Activated naive CD4-positive, alpha-beta T cell treated with anti-CD3 and anti-CD28 coated beads, Interleukin-2, amount 50 U/mL, for 72 hours (primary cell): Measurements from ENCODE around the gene FBXW4. TPM values are rescaled to one million over a fixed set of nuclear protein-coding genes. Genes with fewer than 3 reads are reported as not detected.
A peak's percentile ranks its signal among the peaks of the same experiment; 100 is the strongest.

Experiments used
- ATAC-seq, 2 donors: fragments of 150-1000 bp; cut with Tn5 transposase; 2 replicates each; pipeline ENCODE4 v1.10.0; 2021; ENCODE audit warnings: mild to moderate bottlenecking in 2 of 2, moderate library complexity in 2 of 2
- DNase-seq, 2 donors: peaks; one replicate each; pipeline ENCODE4 v3.0.0; 2021 to 2022; ENCODE audit warnings: low spot score in 2 of 2
- H3K27ac Mint-ChIP-seq, 2 donors: one replicate each; pipeline ENCODE4 v1.8.0; 2022; ENCODE audit warnings: mild to moderate bottlenecking in 2 of 2, mixed read lengths in 2 of 2
- H3K36me3 Mint-ChIP-seq, 2 donors: one replicate each; pipeline ENCODE4 v1.8.0; 2022; ENCODE audit warnings: mixed read lengths in 2 of 2
- H3K9me3 Mint-ChIP-seq, 2 donors: one replicate each; pipeline ENCODE4 v1.8.0; 2022; ENCODE audit warnings: mixed read lengths in 2 of 2
- total RNA-seq, 2 donors: library from RNA; stranded (reverse); gene quantifications; one replicate each; pipeline ENCODE4 v1.2.3, GENCODE V29; 2022

FBXW4 gene
- 10 to 100 TPM; 35.7 to 40.3 TPM for total RNA-seq

DNA sequence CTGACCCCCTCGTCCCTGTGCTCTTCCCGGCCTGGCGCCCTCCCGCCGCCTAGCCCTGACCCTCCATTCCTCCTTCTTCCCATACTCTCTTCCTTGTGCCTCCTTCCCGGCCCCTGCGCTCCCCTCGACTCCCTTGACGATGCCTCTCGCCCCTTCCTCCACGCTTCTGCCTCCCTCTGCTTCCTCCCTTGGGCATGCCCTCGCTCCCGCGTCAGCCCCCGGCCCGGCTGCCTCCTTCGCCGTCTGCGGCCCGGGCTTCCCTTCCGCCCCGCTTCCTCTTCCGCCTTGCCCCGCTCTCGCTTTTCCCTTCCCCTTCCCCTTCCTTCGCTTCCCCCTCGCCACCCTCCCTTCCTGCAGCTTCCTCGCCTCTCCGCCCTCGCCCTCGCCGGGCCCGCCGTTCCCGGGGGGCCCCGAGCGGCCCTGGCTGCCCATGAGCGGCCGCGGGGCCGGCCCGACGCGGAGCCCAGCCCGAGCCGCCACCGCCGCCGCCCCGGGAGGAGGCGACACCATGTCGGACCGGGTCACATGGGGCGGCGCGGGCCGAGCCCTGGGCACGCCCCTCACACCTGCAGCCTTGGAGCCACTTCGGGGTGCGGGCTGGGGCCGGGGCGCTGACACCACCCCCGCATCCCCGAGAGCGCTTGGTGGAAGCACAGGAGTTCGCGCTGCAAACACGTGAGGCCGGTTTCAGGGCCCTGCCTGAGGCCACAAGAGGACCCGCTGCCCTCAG lies at the start of gene FBXW4:
Gene FBXW4, minus strand, starts transcription at position 497 of the 730 bp plus-strand sequence. Its CDS starts 65 bp downstream, at position 432.
- H3K27ac Mint-ChIP-seq: peak within 1 kb of the TSS; percentile 99
- H3K9me3 Mint-ChIP-seq: no peaks in the 10 kb centered on the region
- peaks cover 0 to 6% of the 10 kb centered on the region in 2 donors for H3K36me3 Mint-ChIP-seq
- peak; percentile 72 to 81 for DNase-seq
- peak; percentile 84 for ATAC-seq

GRCh38 chr10:101744267-101744666 lies 49.3 kb upstream of the FBXW4 start:
- H3K27ac Mint-ChIP-seq: no peak overlapping the region
- DNase-seq: no peak
- H3K36me3 Mint-ChIP-seq: no peaks in the 10 kb centered on the region
- no peaks in the 10 kb centered on the region for H3K9me3 Mint-ChIP-seq
- ATAC-seq: no peak

GRCh38 chr10:101741938-101742337 lies 47.0 kb upstream of the FBXW4 start:
- Mint-ChIP-seq H3K27ac (no peak overlapping the region), H3K36me3 (no peaks in the 10 kb centered on the region), H3K9me3 (no peaks in the 10 kb centered on the region)
- no peak for ATAC-seq
- no peak for DNase-seq

GRCh38 chr10:101736666-101737065 lies 41.7 kb upstream of the FBXW4 start:
- Mint-ChIP-seq H3K27ac (no peak overlapping the region), H3K9me3 (no peaks in the 10 kb centered on the region), H3K36me3 (no peaks in the 10 kb centered on the region)
- no peak for ATAC-seq
- no peak for DNase-seq

- no peak overlapping the region for H3K27ac Mint-ChIP-seq
- H3K9me3 Mint-ChIP-seq: no peaks in the 10 kb centered on the region
- no peaks in the 10 kb centered on the region for H3K36me3 Mint-ChIP-seq
- ATAC-seq: no peak
- DNase-seq: no peak
These were observed 37.1 kb upstream of the FBXW4 start for GRCh38 chr10:101732096-101732495.

DNA sequence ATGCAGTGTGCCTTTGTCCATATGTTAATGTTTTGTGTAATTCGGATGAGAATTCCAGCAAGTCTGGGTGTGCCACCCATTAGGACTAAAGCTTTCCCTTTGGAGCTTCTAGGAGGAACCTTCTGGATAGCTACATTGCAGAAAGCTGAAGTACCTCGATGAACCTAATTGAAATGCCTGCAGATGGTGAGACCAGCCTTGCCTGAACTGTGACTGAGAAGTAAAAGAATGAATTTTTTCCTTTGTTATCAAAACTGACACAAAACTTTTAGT lies 31.1 kb upstream of the FBXW4 start:
- Mint-ChIP-seq H3K36me3 (no peaks in the 10 kb centered on the region), H3K9me3 (no peaks in the 10 kb centered on the region), H3K27ac (no peak overlapping the region)
- DNase-seq (no peak), ATAC-seq (no peak)

GRCh38 chr10:101725296-101726114 lies 30.5 kb upstream of the FBXW4 start:
- H3K27ac Mint-ChIP-seq: no peak overlapping the region
- no peaks in the 10 kb centered on the region for H3K36me3 Mint-ChIP-seq
- H3K9me3 Mint-ChIP-seq: no peaks in the 10 kb centered on the region
- DNase-seq (no peak), ATAC-seq (no peak)

DNA sequence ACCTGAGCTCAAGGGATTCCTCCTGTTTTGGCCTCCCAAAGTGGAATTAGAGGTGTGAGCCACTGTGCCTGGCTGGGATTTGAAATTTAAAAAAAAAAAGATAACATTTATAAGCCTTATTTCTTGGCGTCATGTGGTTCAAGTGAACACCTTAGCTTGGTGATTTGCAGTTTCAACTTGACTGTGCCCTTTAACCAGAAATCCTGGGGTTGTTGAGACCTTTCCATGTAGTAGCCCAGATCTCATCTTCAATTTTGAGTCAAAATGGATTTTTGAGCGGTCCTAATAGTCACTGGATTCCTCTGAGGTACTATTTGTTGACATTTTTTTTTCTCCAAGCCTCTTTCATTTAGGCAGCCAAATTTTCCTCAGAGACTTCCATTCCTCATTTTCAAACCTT lies 29.5 kb upstream of the FBXW4 start:
- H3K27ac Mint-ChIP-seq: no peak overlapping the region
- H3K9me3 Mint-ChIP-seq: no peaks in the 10 kb centered on the region
- ATAC-seq: no peak
- no peaks in the 10 kb centered on the region for H3K36me3 Mint-ChIP-seq
- no peak for DNase-seq

DNA sequence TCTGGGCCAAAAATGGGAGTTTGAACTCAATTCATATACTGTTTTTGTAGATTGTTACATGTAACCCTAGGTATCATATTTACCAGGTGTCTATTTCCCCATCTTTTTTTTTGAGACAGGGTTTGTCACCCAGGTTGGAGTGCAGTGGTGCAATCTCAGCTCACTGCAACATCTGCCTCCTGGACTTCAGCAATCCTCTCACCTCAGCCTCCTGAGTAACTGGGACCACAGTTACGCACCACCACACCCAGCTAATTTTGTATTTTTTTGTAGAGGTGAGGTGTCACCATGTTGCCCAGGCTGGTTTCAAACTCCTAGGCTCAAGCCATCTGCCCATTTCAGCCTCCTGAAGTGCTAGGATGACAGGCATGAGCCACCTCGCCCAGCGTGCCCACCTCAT lies 28.2 kb upstream of the FBXW4 start:
- Mint-ChIP-seq H3K9me3 (no peaks in the 10 kb centered on the region), H3K36me3 (no peaks in the 10 kb centered on the region), H3K27ac (no peak overlapping the region)
- DNase-seq (no peak), ATAC-seq (no peak)

- Mint-ChIP-seq H3K36me3 (no peaks in the 10 kb centered on the region), H3K9me3 (no peaks in the 10 kb centered on the region), H3K27ac (no peak overlapping the region)
- DNase-seq (no peak), ATAC-seq (no peak)
These were observed 26.8 kb upstream of the FBXW4 start for GRCh38 chr10:101721806-101722205.

DNA sequence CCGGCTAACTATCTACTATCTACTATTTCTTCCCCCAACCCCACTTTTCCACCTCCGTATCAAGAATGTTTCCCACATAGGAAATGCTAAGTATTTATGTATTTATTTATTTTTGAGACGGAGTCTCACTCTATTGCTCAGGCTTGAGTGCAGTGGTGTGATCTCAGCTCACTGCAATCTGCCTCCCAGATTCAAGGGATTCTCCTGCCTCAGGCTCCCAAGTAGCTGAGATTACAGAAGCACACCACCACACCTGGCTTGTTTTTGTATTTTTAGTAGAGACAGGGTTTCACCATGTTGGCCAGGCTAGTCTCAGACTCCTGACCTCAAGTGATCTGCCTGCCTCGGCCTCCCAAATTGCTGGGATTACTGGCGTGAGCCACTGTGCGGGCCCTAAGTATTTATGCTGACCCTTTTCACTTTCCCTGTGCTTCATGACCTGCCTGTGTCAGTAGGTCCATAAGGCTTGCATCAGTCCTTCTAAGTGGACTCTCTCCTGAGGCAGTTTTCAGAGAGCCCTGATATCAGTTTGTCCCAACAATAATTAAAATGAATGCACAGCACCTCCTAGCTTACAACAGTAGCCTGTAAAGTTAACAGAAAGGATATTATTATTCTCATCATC lies 25.7 kb upstream of the FBXW4 start:
- no peaks in the 10 kb centered on the region for H3K9me3 Mint-ChIP-seq
- H3K27ac Mint-ChIP-seq: no peak overlapping the region
- no peak for DNase-seq
- H3K36me3 Mint-ChIP-seq: no peaks in the 10 kb centered on the region
- no peak for ATAC-seq

- no peaks in the 10 kb centered on the region for H3K36me3 Mint-ChIP-seq
- no peaks in the 10 kb centered on the region for H3K9me3 Mint-ChIP-seq
- H3K27ac Mint-ChIP-seq: no peak overlapping the region
- DNase-seq (no peak), ATAC-seq (no peak)
These were observed 23.8 kb upstream of the FBXW4 start for GRCh38 chr10:101718690-101719275.

- H3K27ac Mint-ChIP-seq: peak overlapping the region in 1 of 2 donors; percentile 36
- H3K36me3 Mint-ChIP-seq: no peaks in the 10 kb centered on the region
- no peaks in the 10 kb centered on the region for H3K9me3 Mint-ChIP-seq
- peak; percentile 58 to 92 for ATAC-seq
- DNase-seq: no peak
These were observed 22.1 kb upstream of the FBXW4 start for GRCh38 chr10:101716891-101717659.

DNA sequence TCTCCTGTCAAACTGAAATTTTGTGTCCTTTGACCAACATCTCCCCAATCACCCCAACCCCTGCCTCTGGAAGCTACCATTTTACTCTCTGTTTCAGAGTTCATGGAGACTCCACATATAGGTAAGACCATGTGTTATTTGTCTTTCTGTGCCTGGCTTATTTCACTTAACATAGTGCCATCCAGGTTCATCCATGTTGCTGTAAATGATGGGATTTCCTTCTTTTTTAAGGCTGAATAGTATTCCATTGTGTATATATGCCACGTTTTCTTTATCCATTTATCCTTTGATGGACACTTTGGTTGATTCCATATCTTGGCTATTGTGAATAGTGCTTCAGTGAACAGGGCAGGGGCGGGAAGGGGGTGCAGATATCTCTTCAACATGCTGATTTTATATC lies 18.0 kb upstream of the FBXW4 start:
- H3K27ac Mint-ChIP-seq: no peak overlapping the region
- DNase-seq: no peak
- no peaks in the 10 kb centered on the region for H3K36me3 Mint-ChIP-seq
- no peak for ATAC-seq
- no peaks in the 10 kb centered on the region for H3K9me3 Mint-ChIP-seq

GRCh38 chr10:101710793-101711192 lies 15.8 kb upstream of the FBXW4 start:
- no peaks in the 10 kb centered on the region for H3K9me3 Mint-ChIP-seq
- H3K27ac Mint-ChIP-seq: no peak overlapping the region
- ATAC-seq (no peak), DNase-seq (no peak)
- no peaks in the 10 kb centered on the region for H3K36me3 Mint-ChIP-seq

GRCh38 chr10:101710059-101710695 lies 15.2 kb upstream of the FBXW4 start:
- ATAC-seq (no peak), DNase-seq (no peak)
- Mint-ChIP-seq H3K27ac (no peak overlapping the region), H3K9me3 (no peaks in the 10 kb centered on the region), H3K36me3 (no peaks in the 10 kb centered on the region)
